GM10266 (cell line): ENCODE measurements around the gene PDK4.

Source experiments
- DNase-seq: peaks from one replicate; pipeline ENCODE4 v3.0.0; 2012; ENCODE audit errors: extremely low spot score
- TF ChIP-seq, protein P1 (sequence below): IDR thresholded peaks from 2 replicates; pipeline ENCODE4 v1.5.1; 2012; ENCODE audit warnings: mild to moderate bottlenecking, low read depth; ENCODE audit not compliant: control insufficient read depth, insufficient read depth; ENCODE audit errors: missing control alignments

The PDK4 gene

DNA sequence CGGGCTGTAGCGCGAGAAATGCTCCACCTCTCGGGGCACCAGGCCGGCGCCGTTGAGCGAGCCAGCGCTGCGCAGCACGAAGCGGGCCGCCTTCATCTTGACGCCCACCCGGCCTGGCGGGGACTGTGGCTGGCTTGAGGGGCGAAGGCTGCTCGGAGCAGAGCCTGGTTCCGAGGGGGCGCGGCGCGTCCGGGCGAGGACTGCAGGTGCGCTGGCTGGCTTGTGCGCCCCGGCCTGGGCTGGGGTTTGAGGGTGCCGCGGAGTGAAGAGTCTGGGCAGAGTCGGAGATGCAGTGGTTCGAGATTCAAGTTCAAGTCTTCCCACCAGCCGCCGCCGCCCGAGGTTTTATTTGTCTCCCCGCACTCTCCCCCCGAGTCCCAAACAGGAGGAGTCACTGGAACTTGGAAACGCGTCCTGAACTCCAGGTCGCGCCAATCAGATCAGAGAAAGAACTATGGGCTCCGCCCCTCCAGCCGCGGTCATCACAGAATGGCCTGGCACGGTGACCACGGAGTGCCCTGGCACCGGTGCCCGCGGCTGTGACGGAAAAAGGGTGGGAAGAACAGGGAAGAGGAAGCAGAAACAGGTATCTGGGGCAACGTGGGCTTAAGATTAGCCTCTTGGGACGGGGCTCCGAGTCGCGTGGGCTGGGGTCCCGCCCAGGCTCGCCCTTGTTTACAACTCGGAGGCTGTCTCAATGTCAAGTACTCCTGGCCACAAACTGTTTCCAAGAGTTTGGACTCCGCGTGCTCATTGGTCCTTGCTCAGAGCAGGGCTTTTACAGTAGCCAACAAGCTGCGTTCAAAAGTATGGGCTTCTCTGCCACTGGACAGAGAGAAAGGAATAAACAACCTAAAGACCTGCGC is at the start of gene PDK4:
Gene PDK4, minus strand, starts transcription at position 319 of the 866 bp plus-strand sequence. Its CDS starts 223 bp downstream, at position 96.
- DNase-seq, result no peak
- TF ChIP-seq, protein P1, sequence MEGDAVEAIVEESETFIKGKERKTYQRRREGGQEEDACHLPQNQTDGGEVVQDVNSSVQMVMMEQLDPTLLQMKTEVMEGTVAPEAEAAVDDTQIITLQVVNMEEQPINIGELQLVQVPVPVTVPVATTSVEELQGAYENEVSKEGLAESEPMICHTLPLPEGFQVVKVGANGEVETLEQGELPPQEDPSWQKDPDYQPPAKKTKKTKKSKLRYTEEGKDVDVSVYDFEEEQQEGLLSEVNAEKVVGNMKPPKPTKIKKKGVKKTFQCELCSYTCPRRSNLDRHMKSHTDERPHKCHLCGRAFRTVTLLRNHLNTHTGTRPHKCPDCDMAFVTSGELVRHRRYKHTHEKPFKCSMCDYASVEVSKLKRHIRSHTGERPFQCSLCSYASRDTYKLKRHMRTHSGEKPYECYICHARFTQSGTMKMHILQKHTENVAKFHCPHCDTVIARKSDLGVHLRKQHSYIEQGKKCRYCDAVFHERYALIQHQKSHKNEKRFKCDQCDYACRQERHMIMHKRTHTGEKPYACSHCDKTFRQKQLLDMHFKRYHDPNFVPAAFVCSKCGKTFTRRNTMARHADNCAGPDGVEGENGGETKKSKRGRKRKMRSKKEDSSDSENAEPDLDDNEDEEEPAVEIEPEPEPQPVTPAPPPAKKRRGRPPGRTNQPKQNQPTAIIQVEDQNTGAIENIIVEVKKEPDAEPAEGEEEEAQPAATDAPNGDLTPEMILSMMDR, result no peak

GRCh38 chr7:95642173-95642572 is 45.9 kb upstream of the PDK4 start:
- DNase-seq, result no peak
- TF ChIP-seq, protein P1, result no peak

- DNase-seq, result no peak
- TF ChIP-seq, protein P1, result no peak
Observed at GRCh38 chr7:95636140-95636940, 40.0 kb upstream of the PDK4 start.

DNA sequence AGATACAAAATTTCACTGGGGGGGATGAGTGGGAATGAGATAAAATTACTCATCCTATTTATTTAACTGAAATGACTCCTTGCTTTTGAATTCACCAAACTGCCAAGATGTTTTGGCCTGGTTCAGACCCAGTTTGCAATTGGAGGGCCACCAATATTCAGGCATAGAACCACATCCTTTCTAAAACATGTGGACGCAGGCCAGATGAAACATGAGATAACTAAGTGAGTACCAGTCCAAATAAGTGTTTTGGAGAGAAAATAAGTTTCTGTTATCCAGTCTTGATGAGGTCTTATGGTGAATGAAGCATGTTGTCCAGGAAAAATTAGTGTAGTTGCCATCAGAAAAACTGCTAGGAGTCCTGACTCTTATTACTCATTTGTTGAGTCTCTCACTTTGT is 36.3 kb upstream of the PDK4 start:
- no peak for DNase-seq
- TF ChIP-seq, protein P1, result no peak

GRCh38 chr7:95631527-95631926 is 35.2 kb upstream of the PDK4 start:
- DNase-seq, result no peak
- TF ChIP-seq, protein P1, result no peak

DNA sequence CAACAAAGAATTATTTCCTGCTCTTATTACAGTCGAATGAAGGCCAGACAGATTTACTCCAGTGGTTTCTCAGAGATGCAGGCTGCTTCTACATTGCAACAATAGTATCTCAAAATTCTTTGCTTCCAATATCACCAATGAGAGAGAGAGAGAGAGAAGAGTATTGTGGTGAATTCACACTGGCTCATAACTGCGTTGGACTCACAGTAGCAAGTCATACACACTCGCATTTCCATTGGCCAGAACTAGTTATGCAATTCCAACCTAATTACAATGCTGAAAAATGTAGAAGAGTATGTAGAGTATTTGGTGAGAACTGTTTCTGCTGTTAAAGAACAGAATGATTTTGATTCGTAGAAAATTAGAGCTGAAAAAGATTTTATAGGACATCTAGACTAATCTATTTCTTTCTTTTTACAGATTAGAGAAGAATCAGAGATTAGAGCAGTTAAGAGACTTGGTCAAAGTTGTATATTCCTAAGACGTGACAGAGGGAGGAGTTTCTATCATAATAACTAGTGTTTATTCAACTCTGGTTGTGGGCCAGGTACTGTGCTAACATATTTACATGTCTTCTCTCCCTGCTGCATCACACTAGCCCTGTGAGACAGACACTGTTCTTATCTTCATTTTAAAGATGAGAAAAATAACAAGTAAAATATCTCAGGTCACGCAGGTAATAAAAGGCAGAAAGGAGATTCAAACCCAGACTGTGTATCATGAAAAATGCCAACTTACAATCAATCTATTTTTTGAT is 34.6 kb upstream of the PDK4 start:
- DNase-seq, result no peak
- TF ChIP-seq, protein P1, result no peak
